ENCODE results near the gene ADGRB3. TPM values are rescaled to one million over a fixed set of nuclear protein-coding genes. Genes with fewer than 3 reads are reported as not detected.

Gene ADGRB3
- polyA plus RNA-seq, 3 donors = 0.04 to 0.23 (median 0.05) TPM

GRCh38 chr6:68895929-68896328 lies 260.8 kb downstream of the ADGRB3 start:
- Mint-ChIP-seq H3K4me3 (no peak overlapping the region), H3K36me3 (no peaks in the 10 kb centered on the region), H3K9me3 (peaks cover 0 to 6% (median 3%) of the 10 kb centered on the region in 7 donors), H3K4me1 (no peaks in the 10 kb centered on the region), H3K27me3 (ENCODE audit: low read depth in 3 of 3) (peaks cover 0 to 5% (median 2%) of the 10 kb centered on the region in 3 donors), H3K27ac (no peak overlapping the region)
- no peak overlapping the region for H3K27ac ChIP-seq (ENCODE audit: low read depth in 1 of 2, low read length in 2 of 2)
- no peak overlapping the region for H3K9ac ChIP-seq (ENCODE audit: insufficient read depth, low read length, poor library complexity, severe bottlenecking)
- no peaks in the 10 kb centered on the region for H4K20me1 ChIP-seq (ENCODE audit: insufficient read depth, low read length)
- H3K36me3 ChIP-seq (replicated peaks in 1 of 2; ENCODE audit: control insufficient read depth in 1 of 2, insufficient read depth in 2 of 2, low read length in 2 of 2) = no peaks in the 10 kb centered on the region
- H2AFZ ChIP-seq (ENCODE audit: insufficient read depth, low read depth, low read length, poor library complexity, severe bottlenecking) = no peak overlapping the region
- WGBS (ENCODE audit: insufficient coverage) = no CpG with 5 or more reads among the region's 1 CpG
- DNase-seq = no peak
- H3K4me1 ChIP-seq (ENCODE audit: control insufficient read depth in 1 of 2, insufficient read depth in 2 of 2, low read length in 2 of 2) = no peaks in the 10 kb centered on the region
- no peaks in the 10 kb centered on the region for H3K79me2 ChIP-seq (ENCODE audit: insufficient read depth, low read length)
- intact Hi-C loops (cut with micrococcal nuclease) = no loop called here
- no peaks in the 10 kb centered on the region for H3K27me3 ChIP-seq (ENCODE audit: control insufficient read depth in 2 of 2, insufficient read depth in 2 of 2, low read length in 2 of 2)
- no peak overlapping the region for H3K4me3 ChIP-seq (replicated peaks in 1 of 3; ENCODE audit: low read depth in 2 of 3, low read length in 3 of 3)
- H3K4me2 ChIP-seq (replicated peaks; ENCODE audit: extremely low read depth, low read length, poor library complexity, severe bottlenecking) = no peak overlapping the region
- no peaks in the 10 kb centered on the region for H3K9me3 ChIP-seq (replicated peaks in 1 of 2; ENCODE audit: control insufficient read depth in 1 of 2, insufficient read depth in 1 of 2, low read length in 2 of 2)
- TF ChIP-seq CTCF (IDR thresholded peaks at IDR 0.05) = no peak

GRCh38 chr6:68901044-68901443 lies 266.0 kb downstream of the ADGRB3 start:
- Histone ChIP-seq H3K27ac (ENCODE audit: low read depth in 1 of 2, low read length in 2 of 2) (no peak overlapping the region), H3K9me3 (replicated peaks in 1 of 2; ENCODE audit: control insufficient read depth in 1 of 2, insufficient read depth in 1 of 2, low read length in 2 of 2) (no peaks in the 10 kb centered on the region), H4K20me1 (ENCODE audit: insufficient read depth, low read length) (no peaks in the 10 kb centered on the region), H3K4me3 (replicated peaks in 1 of 3; ENCODE audit: low read depth in 2 of 3, low read length in 3 of 3) (no peak overlapping the region), H3K4me2 (replicated peaks; ENCODE audit: extremely low read depth, low read length, poor library complexity, severe bottlenecking) (no peak overlapping the region), H3K79me2 (ENCODE audit: insufficient read depth, low read length) (no peaks in the 10 kb centered on the region), H3K4me1 (ENCODE audit: control insufficient read depth in 1 of 2, insufficient read depth in 2 of 2, low read length in 2 of 2) (no peaks in the 10 kb centered on the region), H3K9ac (ENCODE audit: insufficient read depth, low read length, poor library complexity, severe bottlenecking) (no peak overlapping the region), H2AFZ (ENCODE audit: insufficient read depth, low read depth, low read length, poor library complexity, severe bottlenecking) (no peak overlapping the region), H3K27me3 (ENCODE audit: control insufficient read depth in 2 of 2, insufficient read depth in 2 of 2, low read length in 2 of 2) (no peaks in the 10 kb centered on the region), H3K36me3 (replicated peaks in 1 of 2; ENCODE audit: control insufficient read depth in 1 of 2, insufficient read depth in 2 of 2, low read length in 2 of 2) (no peaks in the 10 kb centered on the region)
- Mint-ChIP-seq H3K36me3 (no peaks in the 10 kb centered on the region), H3K27me3 (ENCODE audit: low read depth in 3 of 3) (peaks cover 0 to 2% (median 1%) of the 10 kb centered on the region in 3 donors), H3K4me1 (no peaks in the 10 kb centered on the region), H3K27ac (no peak overlapping the region), H3K4me3 (no peak overlapping the region), H3K9me3 (peaks cover 0 to 6% (median 3%) of the 10 kb centered on the region in 7 donors)
- DNase-seq = no peak
- intact Hi-C loops (cut with micrococcal nuclease) = no loop called here
- 80% methylated on average over 1 of the region's 1 CpG for WGBS (ENCODE audit: insufficient coverage)
- no peak for TF ChIP-seq CTCF (IDR thresholded peaks at IDR 0.05)
